HG03103 (cell line): ENCODE data around the gene NIPSNAP2.
A peak's percentile ranks its signal among the peaks of the same experiment; 100 is the strongest.
"Not testable (repeated sequence)": the region's sequence is repeated elsewhere in the genome, so short reads cannot be mapped to it uniquely, and the experiment has no call there.

Experiments used
- ATAC-seq: cut with Tn5 transposase; IDR thresholded peaks from one replicate; pipeline ENCODE4 v1.9.1; 2021; ENCODE audit warnings: low read depth; ENCODE audit not compliant: unreplicated experiment

NIPSNAP2 gene

GRCh38 chr7:55964261-55965099, at the start of gene NIPSNAP2:
NIPSNAP2 (plus strand) TSS chr7:55964585; CDS start chr7:55964610, 25 bp downstream.
- ATAC-seq = peak; percentile 77

GRCh38 chr7:55917771-55918170, 46.6 kb upstream of the NIPSNAP2 start:
- ATAC-seq = no peak

DNA sequence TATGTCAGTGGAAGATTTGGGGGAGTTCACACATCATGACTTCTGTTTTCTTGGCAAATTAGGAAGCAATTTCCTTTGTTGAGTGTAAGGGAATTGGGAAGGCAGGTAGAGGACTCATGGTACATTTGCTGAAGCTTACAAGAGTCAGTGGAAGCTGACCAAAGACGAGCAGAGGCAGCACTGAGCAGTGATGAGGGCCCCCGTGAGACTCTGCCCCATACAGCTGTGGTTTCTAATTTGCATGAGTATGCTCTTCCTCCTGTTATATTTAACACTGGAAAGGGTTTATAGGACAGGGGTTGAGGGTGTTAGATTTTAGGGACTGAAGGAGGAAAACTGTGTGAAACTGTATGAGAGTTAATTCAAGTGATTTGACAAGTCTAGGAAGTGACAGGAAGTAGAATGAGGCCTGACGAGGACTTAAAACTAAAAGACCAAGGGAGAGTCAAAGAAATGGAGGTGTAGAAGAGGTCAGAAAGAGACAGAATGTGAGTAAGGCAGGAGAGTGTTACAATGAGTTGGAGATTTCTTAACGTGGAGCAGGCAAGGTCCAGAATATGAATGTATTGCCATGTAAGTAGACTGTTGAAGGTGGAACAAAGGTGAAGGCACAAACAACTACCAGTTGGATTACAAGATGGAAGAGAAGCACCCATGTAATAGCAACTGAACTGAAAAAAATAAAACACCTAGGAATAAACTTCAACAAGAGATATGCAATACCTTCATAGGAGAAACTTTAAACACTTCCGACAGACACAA, 36.2 kb upstream of the NIPSNAP2 start:
- ATAC-seq = no peak

DNA sequence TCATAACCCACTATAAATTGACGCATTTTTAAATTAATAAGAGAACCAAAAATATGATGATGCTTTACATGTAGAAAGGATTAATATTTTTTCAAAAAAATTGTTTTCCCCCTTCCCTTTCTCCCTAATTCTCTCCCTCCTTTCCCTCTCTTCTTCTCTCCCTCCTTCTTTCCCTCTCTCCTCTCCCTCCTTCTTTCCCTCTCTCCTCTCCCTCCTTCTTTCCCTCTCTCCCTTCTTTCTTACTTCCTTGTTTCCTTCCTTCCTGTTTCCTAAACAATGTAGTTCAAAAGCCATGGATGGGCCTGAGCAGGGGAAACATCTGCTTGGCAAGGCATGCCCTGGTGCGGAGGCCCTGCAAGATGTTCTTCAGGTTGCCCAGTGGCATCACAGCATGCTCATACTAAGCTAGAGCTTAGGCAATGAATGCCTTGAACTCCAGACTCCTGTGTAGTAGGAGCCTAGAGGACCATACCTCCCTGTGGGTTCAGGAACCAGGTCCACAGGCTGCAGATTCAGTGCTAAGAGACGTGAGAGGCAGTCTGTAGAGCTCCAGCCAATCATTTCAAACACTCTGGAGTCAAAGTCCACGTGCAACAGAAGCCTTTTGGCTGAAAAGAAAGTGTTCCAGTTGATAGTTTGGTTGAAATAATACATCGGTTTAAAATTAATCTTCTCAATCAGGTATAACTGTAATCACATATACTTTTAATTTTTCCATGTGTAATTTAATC, 32.8 kb upstream of the NIPSNAP2 start:
- no peak for ATAC-seq

DNA sequence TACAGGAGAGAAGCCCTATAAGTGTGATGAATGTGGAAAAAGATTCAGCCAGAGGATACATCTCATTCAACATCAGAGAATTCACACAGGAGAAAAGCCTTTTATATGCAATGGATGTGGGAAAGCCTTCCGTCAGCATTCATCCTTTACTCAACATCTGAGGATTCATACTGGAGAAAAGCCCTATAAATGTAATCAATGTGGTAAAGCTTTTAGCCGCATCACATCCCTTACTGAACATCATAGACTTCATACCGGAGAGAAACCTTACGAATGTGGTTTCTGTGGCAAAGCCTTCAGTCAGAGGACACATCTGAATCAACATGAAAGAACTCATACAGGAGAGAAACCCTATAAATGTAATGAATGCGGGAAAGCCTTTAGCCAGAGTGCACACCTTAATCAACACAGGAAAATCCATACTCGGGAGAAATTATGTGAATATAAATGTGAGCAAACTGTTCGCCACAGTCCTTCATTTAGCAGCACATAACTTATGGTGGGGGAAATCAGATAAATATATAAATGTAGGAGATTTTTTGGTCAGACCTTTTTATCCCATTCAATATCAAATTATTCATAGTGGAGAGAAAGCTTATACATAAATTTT, 24.8 kb upstream of the NIPSNAP2 start:
- ATAC-seq = no peak

DNA sequence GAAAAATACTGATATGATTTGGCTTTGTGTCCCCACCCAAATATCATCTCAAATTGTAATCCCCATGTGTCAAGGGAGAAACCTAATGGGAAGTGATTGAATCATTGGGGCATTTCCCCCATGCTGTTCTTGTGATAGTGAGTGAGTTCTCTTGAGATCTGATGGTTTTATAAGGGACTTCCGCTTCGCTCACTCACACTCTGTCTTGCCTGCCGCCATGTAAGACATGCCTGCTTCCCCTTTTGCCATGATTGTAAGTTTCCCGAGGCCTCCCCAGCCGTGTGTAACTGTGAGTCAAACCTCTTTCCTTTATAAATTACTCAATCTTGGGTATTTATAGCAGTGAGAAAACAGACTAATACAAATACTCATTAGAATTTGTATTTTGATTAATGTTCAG, 17.8 kb upstream of the NIPSNAP2 start:
- no peak for ATAC-seq

- peak; percentile 100 for ATAC-seq
These were observed 12.6 kb upstream of the NIPSNAP2 start, which contains the start of gene MRPS17 for GRCh38 chr7:55951637-55952351. MRPS17 (plus strand) TSS chr7:55951877; CDS start chr7:55953196, 1,319 bp downstream.

DNA sequence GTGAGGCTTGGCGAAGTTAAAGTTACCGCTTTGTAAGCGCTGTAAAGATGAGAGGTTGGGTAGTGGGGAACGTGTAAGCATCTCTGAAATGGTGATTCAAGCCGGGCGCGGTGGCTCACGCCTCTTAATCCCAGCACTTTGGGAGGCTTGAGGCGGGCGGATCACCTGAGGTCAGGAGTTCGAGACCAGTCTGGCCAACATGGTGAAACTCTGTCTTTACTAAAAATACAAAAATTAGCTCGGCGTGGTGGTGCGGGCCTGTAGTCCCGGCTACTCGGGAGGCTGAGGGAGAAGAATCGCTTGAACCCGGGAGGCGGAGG, 12.1 kb upstream of the NIPSNAP2 start:
- ATAC-seq = not testable (repeated sequence)

- no peak for ATAC-seq
These were observed 10.5 kb upstream of the NIPSNAP2 start for GRCh38 chr7:55953707-55954475.

DNA sequence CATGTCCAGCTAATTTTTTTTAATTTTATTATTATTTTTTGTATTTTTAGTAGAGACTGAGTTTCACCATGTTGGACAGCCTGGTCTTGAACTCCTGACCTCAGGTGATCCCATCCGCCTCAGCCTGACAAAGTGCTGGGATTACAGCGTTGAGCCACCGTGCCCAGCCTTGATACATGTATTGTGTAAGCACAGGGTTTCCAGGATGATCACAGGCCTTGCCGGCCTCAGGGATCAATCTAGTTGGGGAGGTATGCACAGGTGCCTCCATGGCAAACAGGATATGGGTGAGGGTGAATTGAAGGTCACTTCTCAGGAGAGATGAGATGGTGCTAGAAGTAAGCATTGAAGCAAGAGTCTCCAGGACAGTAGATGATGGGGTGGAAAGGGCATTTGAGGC, 7.2 kb upstream of the NIPSNAP2 start:
- no peak for ATAC-seq

DNA sequence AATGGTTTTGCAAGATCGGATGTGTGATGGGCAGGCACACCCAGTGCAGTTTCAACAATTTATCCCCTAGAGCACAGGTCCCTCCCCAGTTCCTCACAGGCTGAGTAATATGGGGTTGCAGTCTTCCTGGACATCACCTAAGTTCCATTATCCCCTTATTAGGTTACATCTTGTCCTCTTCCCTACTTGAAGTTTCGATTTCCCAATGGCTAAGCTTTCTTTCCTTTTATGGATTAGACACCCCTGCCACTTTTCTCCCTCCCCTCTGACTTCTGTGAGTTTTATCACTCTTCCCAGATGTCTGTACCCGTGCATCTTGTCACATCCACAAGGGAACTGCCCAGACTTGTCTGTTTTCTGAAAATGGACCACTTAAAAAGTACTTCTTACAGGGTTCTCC, 2.4 kb upstream of the NIPSNAP2 start:
- no peak for ATAC-seq

DNA sequence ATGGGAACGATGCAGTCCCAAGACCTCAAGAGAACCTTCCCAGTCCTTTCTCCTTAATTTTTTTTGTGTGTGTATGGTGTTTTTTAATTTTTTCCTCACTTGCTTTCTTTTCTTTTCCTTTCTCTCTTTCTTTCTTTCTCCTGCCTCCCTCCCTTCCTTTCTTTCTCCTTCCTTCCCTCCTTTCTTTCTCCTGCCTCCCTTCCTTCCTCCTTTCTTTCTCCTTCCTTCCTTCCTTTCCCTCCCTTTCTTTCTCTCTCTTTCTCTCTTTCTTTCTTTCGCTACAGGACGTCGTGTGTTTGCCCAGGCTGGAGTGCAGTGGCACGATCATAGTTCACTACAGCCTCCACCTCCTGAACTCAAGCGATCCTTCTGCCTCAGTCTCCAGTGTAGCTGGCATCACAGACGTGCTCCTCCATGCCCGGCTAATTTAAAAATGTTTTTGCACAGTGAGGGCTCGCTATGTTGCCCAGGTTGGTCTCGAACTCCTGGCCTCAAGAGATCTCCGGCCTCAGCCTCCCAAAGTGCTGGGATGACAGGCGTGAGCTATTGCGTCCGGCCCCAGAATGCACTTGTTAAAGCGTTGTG, 709 bp upstream of the NIPSNAP2 start:
- no peak for ATAC-seq

DNA sequence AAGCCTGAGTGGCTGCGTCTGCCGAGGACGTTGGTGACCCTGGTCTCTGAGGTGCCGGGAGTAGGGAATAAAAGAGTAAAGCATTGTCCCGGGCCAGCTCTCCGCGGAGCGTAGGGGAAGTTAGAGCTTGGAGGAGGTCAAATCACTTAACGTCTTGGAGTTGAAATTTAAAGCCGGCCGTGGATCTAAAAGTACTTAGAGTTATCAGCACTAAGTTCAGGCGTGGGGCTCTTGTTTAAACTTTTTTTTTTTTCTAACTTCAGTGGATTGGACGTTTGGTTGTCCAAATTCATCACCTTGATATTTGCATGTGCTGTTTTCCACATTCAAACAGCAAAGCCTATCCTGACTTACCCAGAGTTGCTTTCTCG, 700 bp downstream of the NIPSNAP2 start:
- ATAC-seq = peak; percentile 28

- ATAC-seq = no peak
These were observed 1.5 kb downstream of the NIPSNAP2 start for GRCh38 chr7:55965805-55966421.

GRCh38 chr7:55966851-55967250, 2.5 kb downstream of the NIPSNAP2 start:
- no peak for ATAC-seq

- ATAC-seq = no peak
These were observed 5.0 kb downstream of the NIPSNAP2 start for GRCh38 chr7:55969391-55969790.

- no peak for ATAC-seq
These were observed 6.2 kb downstream of the NIPSNAP2 start for GRCh38 chr7:55970561-55970960.

DNA sequence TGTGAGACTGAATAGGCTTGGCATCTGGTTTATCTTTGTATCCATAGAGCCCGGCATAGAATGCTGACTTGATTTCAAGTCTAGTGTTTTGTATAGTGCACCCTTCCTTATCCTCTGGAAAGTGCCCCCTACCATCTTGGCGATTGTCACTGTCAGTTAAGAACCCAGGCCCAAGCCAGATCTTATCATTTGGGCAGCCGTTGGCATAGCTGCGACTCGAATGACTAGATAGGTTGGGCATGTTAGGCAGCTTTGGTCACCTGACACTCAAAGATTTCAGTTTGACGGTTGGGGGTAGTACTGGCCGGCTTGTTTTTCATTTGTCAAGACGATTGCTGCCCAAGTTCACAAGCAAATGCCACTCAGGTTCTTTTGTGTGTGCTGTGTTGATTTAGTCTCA, 6.6 kb downstream of the NIPSNAP2 start:
- ATAC-seq = no peak
